HepG2 (cell line): Measurements from ENCODE around the gene ABCC5. TPM values are rescaled to one million over a fixed set of nuclear protein-coding genes. Genes with fewer than 3 reads are reported as not detected.
A peak's percentile ranks its signal among the peaks of the same experiment; 100 is the strongest.

Source experiments
- AGO2 ChIP-seq: fragments of 200-400 bp; formaldehyde crosslinking; optimal IDR thresholded peaks from 2 replicates; pipeline ENCODE3; 2017; ENCODE audit warnings: mild to moderate bottlenecking, low read depth, low read length, moderate library complexity
- ATAD3A ChIP-seq: sonication (generic); formaldehyde crosslinking; IDR thresholded peaks from 2 replicates; pipeline ENCODE4 v1.4.0; 2020; ENCODE audit warnings: missing genetic modification reagents
- KDM2A ChIP-seq: sonication (generic); formaldehyde crosslinking; IDR thresholded peaks from 2 replicates; pipeline ENCODE4 v1.4.0; 2020; ENCODE audit warnings: low read depth, missing genetic modification reagents, borderline replicate concordance
- KMT2B ChIP-seq: IDR thresholded peaks from 2 replicates; pipeline ENCODE4 v1.6.1; 2016; ENCODE audit warnings: missing genetic modification reagents, missing compliant biosample characterization
- MAFG ChIP-seq: sonication (generic); formaldehyde crosslinking; IDR thresholded peaks from 2 replicates; pipeline ENCODE4 v1.5.1; 2020; ENCODE audit warnings: mild to moderate bottlenecking, missing genetic modification reagents
- MIER3 ChIP-seq: IDR thresholded peaks from 2 replicates; pipeline ENCODE4 v1.6.1; 2016; ENCODE audit warnings: missing compliant biosample characterization, borderline replicate concordance
- SPEN ChIP-seq: sonication (generic); formaldehyde crosslinking; IDR thresholded peaks from 2 replicates; pipeline ENCODE4 v1.5.1; 2020; ENCODE audit warnings: low read depth, mild to moderate bottlenecking, missing genetic modification reagents
- XRCC5 ChIP-seq: fragments of 200-400 bp; formaldehyde crosslinking; optimal IDR thresholded peaks from 2 replicates; pipeline ENCODE3; 2017; ENCODE audit warnings: mild to moderate bottlenecking, low read length
- ZNF326 ChIP-seq: sonication (generic); formaldehyde crosslinking; IDR thresholded peaks from 2 replicates; pipeline ENCODE4 v1.4.0; 2020; ENCODE audit warnings: missing genetic modification reagents, borderline replicate concordance
- ZNF446 ChIP-seq: sonication (generic); formaldehyde crosslinking; IDR thresholded peaks from 2 replicates; pipeline ENCODE4 v1.5.0; 2020; ENCODE audit warnings: mild to moderate bottlenecking, missing genetic modification reagents
- ZNF501 ChIP-seq: sonication (generic); formaldehyde crosslinking; IDR thresholded peaks from 2 replicates; pipeline ENCODE4 v1.5.1; 2020; ENCODE audit warnings: mild to moderate bottlenecking, moderate library complexity, missing genetic modification reagents
- ZNF879 ChIP-seq: sonication (generic); formaldehyde crosslinking; IDR thresholded peaks from 2 replicates; pipeline ENCODE4 v1.8.1; 2023; ENCODE audit warnings: missing genetic modification reagents
- polyA plus RNA-seq, 8 experiments: library from polyadenylated mRNA; depleted of rRNA in 3 of 8; stranded (reverse) in 7 of 8; unstranded in 1 of 8; fragments of >200 nt; fragmentation: Illumina TruSeq in 4 of 8; extraction: Trizol in 4 of 8; gene quantifications; 2 replicates each; pipeline versions ENCODE4 v1.2.1 to v1.2.3, GENCODE V29; 2011 to 2016; ENCODE audit warnings: low read depth in 4 of 8, missing spikeins in 1 of 8, mixed read lengths in 1 of 8; ENCODE audit not compliant: insufficient read depth in 1 of 8
- total RNA-seq, 5 experiments: library from RNA; depleted of rRNA; stranded (reverse); fragments of >200 nt; fragmentation: Illumina TruSeq; extraction: Trizol; gene quantifications; 2 replicates each; pipeline ENCODE4 v1.2.3, GENCODE V29; 2016; ENCODE audit warnings: low read depth in 1 of 5
- TF ChIP-seq, protein P1 (sequence below): sonication (generic); formaldehyde crosslinking; IDR thresholded peaks from 2 replicates; pipeline ENCODE4 v1.5.0; 2020; ENCODE audit warnings: mild to moderate bottlenecking, missing genetic modification reagents
- TF ChIP-seq, protein P2 (sequence below): IDR thresholded peaks from 2 replicates; pipeline ENCODE4 v1.6.1; 2012; ENCODE audit warnings: low read length, improper control_type of control experiment
- TF ChIP-seq, protein P3 (sequence below): sonication (generic); formaldehyde crosslinking; IDR thresholded peaks from 2 replicates; pipeline ENCODE4 v1.5.0; 2020; ENCODE audit warnings: mild to moderate bottlenecking, missing genetic modification reagents
- TF ChIP-seq, protein P4 (sequence below): IDR thresholded peaks from 2 replicates; pipeline ENCODE4 v1.6.1; 2016; ENCODE audit warnings: missing genetic modification reagents, missing compliant biosample characterization
- TF ChIP-seq, protein P5 (sequence below): sonication (generic); formaldehyde crosslinking; IDR thresholded peaks from 2 replicates; pipeline ENCODE4 v1.5.1; 2020; ENCODE audit warnings: missing genetic modification reagents, mild to moderate bottlenecking, borderline replicate concordance

ABCC5 gene
- total and polyA plus RNA-seq, 2 of the 13 experiments (the other 11 are each of a cell fraction or from before 2014, with no cell fraction given): 12.5 to 12.7 TPM

DNA sequence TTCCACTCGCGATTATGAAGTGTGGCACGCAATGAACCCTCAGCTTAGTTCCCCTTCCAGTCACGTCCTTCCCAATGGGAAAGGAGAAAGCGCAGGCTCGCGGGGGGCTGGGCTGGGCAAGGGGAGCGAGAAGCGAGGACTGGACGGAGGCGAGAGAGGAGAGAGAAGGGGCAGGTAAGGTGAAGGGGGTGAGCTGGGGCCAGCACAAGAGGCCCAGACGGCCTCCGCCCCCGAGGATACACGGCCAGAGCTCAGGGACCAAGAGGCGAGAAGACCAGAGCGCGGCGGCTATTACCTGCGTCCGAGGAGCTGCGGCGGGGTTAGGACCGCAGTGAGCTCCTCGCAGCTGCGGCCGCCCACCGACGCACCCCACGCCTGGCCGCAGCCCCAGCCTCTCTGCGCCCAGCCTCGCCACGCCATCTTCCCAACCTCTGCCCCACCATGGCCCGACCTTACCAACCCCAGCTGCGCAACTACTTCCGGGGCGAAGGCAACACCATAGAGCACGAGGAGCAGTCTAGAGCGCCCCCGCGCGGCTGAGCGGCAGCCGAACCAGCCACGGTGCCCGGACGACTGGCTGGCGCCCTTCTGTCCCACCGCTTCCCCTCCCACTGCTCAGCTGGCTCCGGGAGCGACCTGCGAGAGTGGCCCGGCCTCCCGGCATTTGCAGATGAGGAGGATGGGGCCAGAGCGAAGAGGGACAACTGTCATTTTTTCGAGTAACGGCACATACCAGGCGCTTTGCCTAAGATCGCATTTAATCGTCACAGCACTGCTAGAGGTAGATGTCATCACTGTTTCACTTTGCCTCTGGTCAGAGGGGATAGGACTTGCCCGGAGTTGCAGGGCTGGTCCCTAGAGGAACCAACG is 133.0 kb downstream of the ABCC5 start, which contains the start of gene PARL (continued):
- TF ChIP-seq ZNF446 (CRISPR knock-in tag): peak; percentile 72; the same call in 1 of the 2 replicates
- TF ChIP-seq, protein P1, sequence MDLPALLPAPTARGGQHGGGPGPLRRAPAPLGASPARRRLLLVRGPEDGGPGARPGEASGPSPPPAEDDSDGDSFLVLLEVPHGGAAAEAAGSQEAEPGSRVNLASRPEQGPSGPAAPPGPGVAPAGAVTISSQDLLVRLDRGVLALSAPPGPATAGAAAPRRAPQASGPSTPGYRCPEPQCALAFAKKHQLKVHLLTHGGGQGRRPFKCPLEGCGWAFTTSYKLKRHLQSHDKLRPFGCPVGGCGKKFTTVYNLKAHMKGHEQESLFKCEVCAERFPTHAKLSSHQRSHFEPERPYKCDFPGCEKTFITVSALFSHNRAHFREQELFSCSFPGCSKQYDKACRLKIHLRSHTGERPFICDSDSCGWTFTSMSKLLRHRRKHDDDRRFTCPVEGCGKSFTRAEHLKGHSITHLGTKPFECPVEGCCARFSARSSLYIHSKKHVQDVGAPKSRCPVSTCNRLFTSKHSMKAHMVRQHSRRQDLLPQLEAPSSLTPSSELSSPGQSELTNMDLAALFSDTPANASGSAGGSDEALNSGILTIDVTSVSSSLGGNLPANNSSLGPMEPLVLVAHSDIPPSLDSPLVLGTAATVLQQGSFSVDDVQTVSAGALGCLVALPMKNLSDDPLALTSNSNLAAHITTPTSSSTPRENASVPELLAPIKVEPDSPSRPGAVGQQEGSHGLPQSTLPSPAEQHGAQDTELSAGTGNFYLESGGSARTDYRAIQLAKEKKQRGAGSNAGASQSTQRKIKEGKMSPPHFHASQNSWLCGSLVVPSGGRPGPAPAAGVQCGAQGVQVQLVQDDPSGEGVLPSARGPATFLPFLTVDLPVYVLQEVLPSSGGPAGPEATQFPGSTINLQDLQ (CRISPR knock-in tag): peak; percentile 84; the same call in 1 of the 2 replicates
- TF ChIP-seq KMT2B (CRISPR knock-in tag): peak; percentile 97
- peak; percentile 91 for TF ChIP-seq KDM2A
- TF ChIP-seq AGO2: peak; percentile 66
- TF ChIP-seq, protein P2, sequence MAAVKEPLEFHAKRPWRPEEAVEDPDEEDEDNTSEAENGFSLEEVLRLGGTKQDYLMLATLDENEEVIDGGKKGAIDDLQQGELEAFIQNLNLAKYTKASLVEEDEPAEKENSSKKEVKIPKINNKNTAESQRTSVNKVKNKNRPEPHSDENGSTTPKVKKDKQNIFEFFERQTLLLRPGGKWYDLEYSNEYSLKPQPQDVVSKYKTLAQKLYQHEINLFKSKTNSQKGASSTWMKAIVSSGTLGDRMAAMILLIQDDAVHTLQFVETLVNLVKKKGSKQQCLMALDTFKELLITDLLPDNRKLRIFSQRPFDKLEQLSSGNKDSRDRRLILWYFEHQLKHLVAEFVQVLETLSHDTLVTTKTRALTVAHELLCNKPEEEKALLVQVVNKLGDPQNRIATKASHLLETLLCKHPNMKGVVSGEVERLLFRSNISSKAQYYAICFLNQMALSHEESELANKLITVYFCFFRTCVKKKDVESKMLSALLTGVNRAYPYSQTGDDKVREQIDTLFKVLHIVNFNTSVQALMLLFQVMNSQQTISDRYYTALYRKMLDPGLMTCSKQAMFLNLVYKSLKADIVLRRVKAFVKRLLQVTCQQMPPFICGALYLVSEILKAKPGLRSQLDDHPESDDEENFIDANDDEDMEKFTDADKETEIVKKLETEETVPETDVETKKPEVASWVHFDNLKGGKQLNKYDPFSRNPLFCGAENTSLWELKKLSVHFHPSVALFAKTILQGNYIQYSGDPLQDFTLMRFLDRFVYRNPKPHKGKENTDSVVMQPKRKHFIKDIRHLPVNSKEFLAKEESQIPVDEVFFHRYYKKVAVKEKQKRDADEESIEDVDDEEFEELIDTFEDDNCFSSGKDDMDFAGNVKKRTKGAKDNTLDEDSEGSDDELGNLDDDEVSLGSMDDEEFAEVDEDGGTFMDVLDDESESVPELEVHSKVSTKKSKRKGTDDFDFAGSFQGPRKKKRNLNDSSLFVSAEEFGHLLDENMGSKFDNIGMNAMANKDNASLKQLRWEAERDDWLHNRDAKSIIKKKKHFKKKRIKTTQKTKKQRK: no peak
- TF ChIP-seq MIER3: peak; percentile 97; the same call in 1 of the 2 replicates
- TF ChIP-seq, protein P3, sequence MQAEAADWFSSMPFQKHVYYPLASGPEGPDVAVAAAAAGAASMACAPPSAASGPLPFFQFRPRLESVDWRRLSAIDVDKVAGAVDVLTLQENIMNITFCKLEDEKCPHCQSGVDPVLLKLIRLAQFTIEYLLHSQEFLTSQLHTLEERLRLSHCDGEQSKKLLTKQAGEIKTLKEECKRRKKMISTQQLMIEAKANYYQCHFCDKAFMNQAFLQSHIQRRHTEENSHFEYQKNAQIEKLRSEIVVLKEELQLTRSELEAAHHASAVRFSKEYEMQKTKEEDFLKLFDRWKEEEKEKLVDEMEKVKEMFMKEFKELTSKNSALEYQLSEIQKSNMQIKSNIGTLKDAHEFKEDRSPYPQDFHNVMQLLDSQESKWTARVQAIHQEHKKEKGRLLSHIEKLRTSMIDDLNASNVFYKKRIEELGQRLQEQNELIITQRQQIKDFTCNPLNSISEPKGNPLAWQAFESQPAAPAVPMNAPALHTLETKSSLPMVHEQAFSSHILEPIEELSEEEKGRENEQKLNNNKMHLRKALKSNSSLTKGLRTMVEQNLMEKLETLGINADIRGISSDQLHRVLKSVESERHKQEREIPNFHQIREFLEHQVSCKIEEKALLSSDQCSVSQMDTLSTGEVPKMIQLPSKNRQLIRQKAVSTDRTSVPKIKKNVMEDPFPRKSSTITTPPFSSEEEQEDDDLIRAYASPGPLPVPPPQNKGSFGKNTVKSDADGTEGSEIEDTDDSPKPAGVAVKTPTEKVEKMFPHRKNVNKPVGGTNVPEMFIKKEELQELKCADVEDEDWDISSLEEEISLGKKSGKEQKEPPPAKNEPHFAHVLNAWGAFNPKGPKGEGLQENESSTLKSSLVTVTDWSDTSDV (CRISPR knock-in tag): no peak
- no peak for TF ChIP-seq ZNF326 (CRISPR knock-in tag)
- peak; percentile 90 for TF ChIP-seq ZNF501
- TF ChIP-seq, protein P4, sequence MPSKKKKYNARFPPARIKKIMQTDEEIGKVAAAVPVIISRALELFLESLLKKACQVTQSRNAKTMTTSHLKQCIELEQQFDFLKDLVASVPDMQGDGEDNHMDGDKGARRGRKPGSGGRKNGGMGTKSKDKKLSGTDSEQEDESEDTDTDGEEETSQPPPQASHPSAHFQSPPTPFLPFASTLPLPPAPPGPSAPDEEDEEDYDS (CRISPR knock-in tag): peak; percentile 94
- TF ChIP-seq, protein P5, sequence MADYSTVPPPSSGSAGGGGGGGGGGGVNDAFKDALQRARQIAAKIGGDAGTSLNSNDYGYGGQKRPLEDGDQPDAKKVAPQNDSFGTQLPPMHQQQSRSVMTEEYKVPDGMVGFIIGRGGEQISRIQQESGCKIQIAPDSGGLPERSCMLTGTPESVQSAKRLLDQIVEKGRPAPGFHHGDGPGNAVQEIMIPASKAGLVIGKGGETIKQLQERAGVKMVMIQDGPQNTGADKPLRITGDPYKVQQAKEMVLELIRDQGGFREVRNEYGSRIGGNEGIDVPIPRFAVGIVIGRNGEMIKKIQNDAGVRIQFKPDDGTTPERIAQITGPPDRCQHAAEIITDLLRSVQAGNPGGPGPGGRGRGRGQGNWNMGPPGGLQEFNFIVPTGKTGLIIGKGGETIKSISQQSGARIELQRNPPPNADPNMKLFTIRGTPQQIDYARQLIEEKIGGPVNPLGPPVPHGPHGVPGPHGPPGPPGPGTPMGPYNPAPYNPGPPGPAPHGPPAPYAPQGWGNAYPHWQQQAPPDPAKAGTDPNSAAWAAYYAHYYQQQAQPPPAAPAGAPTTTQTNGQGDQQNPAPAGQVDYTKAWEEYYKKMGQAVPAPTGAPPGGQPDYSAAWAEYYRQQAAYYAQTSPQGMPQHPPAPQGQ (CRISPR knock-in tag): no peak
- peak; percentile 99 for TF ChIP-seq XRCC5
- TF ChIP-seq MAFG (CRISPR knock-in tag): no peak
- TF ChIP-seq ZNF879: peak; percentile 94; the same call in 1 of the 2 replicates
- TF ChIP-seq SPEN: peak; percentile 94
- TF ChIP-seq ATAD3A (CRISPR knock-in tag): no peak
